GM18499 (cell line): ENCODE results near the gene SLC51B.
"Not testable (repeated sequence)": the region's sequence is repeated elsewhere in the genome, so short reads cannot be mapped to it uniquely, and the experiment has no call there.

ENCODE experiments used
- ATAC-seq: cut with Tn5 transposase; IDR thresholded peaks from one replicate; pipeline ENCODE4 v1.9.1; 2021; ENCODE audit warnings: moderate number of reproducible peaks; ENCODE audit not compliant: insufficient read depth, unreplicated experiment

The SLC51B gene

GRCh38 chr15:65081270-65081669, 36.1 kb downstream of the SLC51B start:
- no peak for ATAC-seq

GRCh38 chr15:65081758-65082157, 36.6 kb downstream of the SLC51B start:
- ATAC-seq: no peak

- no peak for ATAC-seq
These were observed 37.2 kb downstream of the SLC51B start for GRCh38 chr15:65082303-65082953.

GRCh38 chr15:65083262-65083701, 38.1 kb downstream of the SLC51B start:
- no peak for ATAC-seq

- ATAC-seq: no peak
These were observed 39.5 kb downstream of the SLC51B start for GRCh38 chr15:65084500-65085206.

GRCh38 chr15:65085207-65085753, 40.1 kb downstream of the SLC51B start:
- ATAC-seq: no peak

GRCh38 chr15:65085990-65086679, 40.9 kb downstream of the SLC51B start:
- ATAC-seq: no peak

GRCh38 chr15:65086680-65087111, 41.5 kb downstream of the SLC51B start:
- ATAC-seq: no peak

- ATAC-seq: no peak
These were observed 42.2 kb downstream of the SLC51B start for GRCh38 chr15:65087411-65087810.

GRCh38 chr15:65087873-65088642, 42.9 kb downstream of the SLC51B start:
- ATAC-seq: no peak

GRCh38 chr15:65088643-65089021, 43.4 kb downstream of the SLC51B start:
- ATAC-seq: no peak

GRCh38 chr15:65089206-65089824, 44.1 kb downstream of the SLC51B start:
- ATAC-seq: no peak

- no peak for ATAC-seq
These were observed 47.0 kb downstream of the SLC51B start for GRCh38 chr15:65091946-65092770.

- ATAC-seq: no peak
These were observed 48.0 kb downstream of the SLC51B start for GRCh38 chr15:65092911-65093792.

- ATAC-seq: not testable (repeated sequence)
These were observed 48.6 kb downstream of the SLC51B start for GRCh38 chr15:65093793-65094170.

- ATAC-seq: no peak
These were observed 49.3 kb downstream of the SLC51B start for GRCh38 chr15:65094294-65094995.

GRCh38 chr15:65095011-65095746, 50.0 kb downstream of the SLC51B start:
- no peak for ATAC-seq
